Endothelial cell of umbilical vein (primary cell): ENCODE data around the gene STAT4. TPM values are rescaled to one million over a fixed set of nuclear protein-coding genes. Genes with fewer than 3 reads are reported as not detected.

Experiments used
- BruUV-seq: library from RNA; stranded (reverse); fragments of 400-500 nt; replicated peaks from 2 replicates; lab custom pipeline; 2021; lab: Mats Ljungman, UMichigan
- CTCF ChIA-PET: fragments of 300-600, 350-600 bp; sonication (Branson Sonifier 250); formaldehyde crosslinking; loops from one replicate; lab custom pipeline; 2021; ENCODE audit warnings: antibody characterized with exemption, inconsistent platforms; lab: Charles Lee
- POLR2A ChIA-PET: fragments of 300-600, 350-600 bp; sonication (Branson Sonifier 250); formaldehyde crosslinking; loops from one replicate; lab custom pipeline; 2021; ENCODE audit warnings: antibody characterized with exemption, inconsistent platforms; lab: Charles Lee
- DNase-seq: peaks from one replicate; pipeline ENCODE4 v3.0.0-alpha.2; 2011; ENCODE audit warnings: low read depth, low spot score
- FAIRE-seq: peaks from 2 replicates; lab custom pipeline; 2011; peaks lifted over from hg19 to GRCh38; lab: Jason Lieb, UNC
- H2AFZ ChIP-seq: 2 replicates; pipeline ENCODE4 v1.6.0; 2012; ENCODE audit warnings: low read depth, low read length, control low read depth, inconsistent platforms
- H3K27ac ChIP-seq: 2 replicates; pipeline ENCODE4 v1.5.1; 2011; ENCODE audit warnings: low read depth, mild to moderate bottlenecking, control low read depth, low read length, moderate library complexity; ENCODE audit not compliant: insufficient read depth
- H3K27me3 ChIP-seq, 2 experiments: 2 replicates each; pipeline versions ENCODE4 v1.6.0 to v1.6.1; 2011; ENCODE audit warnings: low read length in 2 of 2, mixed read lengths in 1 of 2; ENCODE audit not compliant: control insufficient read depth in 2 of 2, insufficient read depth in 2 of 2
- H3K36me3 ChIP-seq, 2 experiments: 2 replicates in 1 of 2; 3 replicates in 1 of 2; pipeline ENCODE4 v1.5.1; 2011; ENCODE audit warnings: low read length in 2 of 2, mild to moderate bottlenecking in 1 of 2, moderate library complexity in 1 of 2; ENCODE audit not compliant: control insufficient read depth in 2 of 2, insufficient read depth in 2 of 2; ENCODE audit errors: extremely low read depth in 1 of 2
- H3K4me1 ChIP-seq: 3 replicates; pipeline ENCODE4 v1.5.1; 2011; ENCODE audit warnings: mild to moderate bottlenecking, low read length; ENCODE audit not compliant: control insufficient read depth, insufficient read depth; ENCODE audit errors: extremely low read depth
- H3K4me2 ChIP-seq: 2 replicates; pipeline ENCODE4 v1.6.1; 2011; ENCODE audit warnings: low read length, control low read depth, mixed read lengths; ENCODE audit not compliant: insufficient read depth
- H3K4me3 ChIP-seq, 3 experiments: fragments of 200-600 bp in 1 of 3; sonication (generic), shearing (Covaris generic) in 1 of 3; replicated peaks in 1 of 3; 2 replicates each; pipeline ENCODE4 v1.5.1; 2011 to 2016; ENCODE audit warnings: control low read depth in 3 of 3, low read length in 3 of 3, mild to moderate bottlenecking in 2 of 3, inconsistent platforms in 1 of 3, low read depth in 1 of 3, moderate library complexity in 1 of 3; ENCODE audit not compliant: insufficient read depth in 1 of 3
- H3K79me2 ChIP-seq: 2 replicates; pipeline ENCODE4 v1.6.0; 2012; ENCODE audit warnings: low read length, inconsistent platforms; ENCODE audit not compliant: control insufficient read depth, insufficient read depth
- H3K9ac ChIP-seq: replicated peaks from 2 replicates; pipeline ENCODE3; 2011; ENCODE audit warnings: low read length, control low read depth; ENCODE audit not compliant: insufficient read depth; ENCODE audit errors: extremely low read depth
- H3K9me1 ChIP-seq: replicated peaks from 3 replicates; pipeline ENCODE4 v1.6.0; 2011; ENCODE audit warnings: mild to moderate bottlenecking, low read length; ENCODE audit not compliant: control insufficient read depth, insufficient read depth; ENCODE audit errors: extremely low read depth
- H3K9me3 ChIP-seq: replicated peaks from 2 replicates; pipeline ENCODE4 v1.5.1; 2012; ENCODE audit warnings: low read length, inconsistent platforms; ENCODE audit not compliant: control insufficient read depth, insufficient read depth
- H4K20me1 ChIP-seq: replicated peaks from 2 replicates; pipeline ENCODE3; 2011; ENCODE audit warnings: mild to moderate bottlenecking, low read length; ENCODE audit not compliant: control insufficient read depth, insufficient read depth; ENCODE audit errors: extremely low read depth
- CTCF ChIP-seq, 2 donors: IDR thresholded peaks; 1 replicate in 1 of 2; 2 replicates in 1 of 2; pipeline ENCODE4 v1.5.1; 2011; ENCODE audit warnings: low read length in 2 of 2, mild to moderate bottlenecking in 2 of 2, moderate library complexity in 2 of 2, control low read depth in 1 of 2, inconsistent platforms in 1 of 2, low read depth in 1 of 2; ENCODE audit not compliant: insufficient read depth in 1 of 2; ENCODE audit errors: extremely low read depth in 1 of 2
- EZH2 ChIP-seq: IDR thresholded peaks from 2 replicates; pipeline ENCODE4 v1.6.1; 2012; ENCODE audit warnings: borderline replicate concordance, low read depth, mild to moderate bottlenecking, moderate library complexity, low read length, inconsistent platforms; ENCODE audit not compliant: severe bottlenecking
- FOS ChIP-seq: IDR thresholded peaks from 2 replicates; pipeline ENCODE4 v1.6.1; 2011; ENCODE audit warnings: mild to moderate bottlenecking, low read length, moderate library complexity, borderline replicate concordance; ENCODE audit not compliant: insufficient read depth
- GATA2 ChIP-seq: IDR thresholded peaks from 2 replicates; pipeline ENCODE4 v1.7.0; 2011; ENCODE audit warnings: low read depth, mild to moderate bottlenecking, moderate library complexity, mixed read lengths, low read length; ENCODE audit not compliant: insufficient read length, insufficient read depth
- JUN ChIP-seq: IDR thresholded peaks from 2 replicates; pipeline ENCODE4 v1.6.1; 2011; ENCODE audit warnings: borderline replicate concordance, low read depth; ENCODE audit not compliant: insufficient read length, insufficient read depth
- MYC ChIP-seq: IDR thresholded peaks from one replicate; pipeline ENCODE4 v1.6.1; 2011; ENCODE audit warnings: mild to moderate bottlenecking, low read depth, low read length
- POLR2AphosphoS5 ChIP-seq: IDR thresholded peaks from 2 replicates; pipeline ENCODE4 v1.6.1; 2012; ENCODE audit warnings: low read depth, mild to moderate bottlenecking, control low read depth, low read length, moderate library complexity; ENCODE audit not compliant: insufficient read depth
- dilution Hi-C: fragments of 300-500 bp; cut with MboI; formaldehyde crosslinking; loops from one replicate; pipeline ENCODE4 v1.15.0; 2019; ENCODE audit warnings: low sequenced_read_pairs; ENCODE audit not compliant: extremely low pct_ligation_motif_present
- intact Hi-C: fragments of 100-400 bp; cut with micrococcal nuclease; formaldehyde crosslinking; loops from one replicate; pipeline ENCODE4 v1.10.0; 2022
- polyA plus RNA-seq, 4 experiments: library from polyadenylated mRNA; depleted of rRNA in 3 of 4; stranded (reverse) in 3 of 4; unstranded in 1 of 4; fragments of >200 nt; gene quantifications; 2 replicates each; pipeline versions ENCODE4 v1.2.1 to v1.2.3, GENCODE V29; 2011 to 2012; ENCODE audit warnings: missing spikeins in 1 of 4
- total RNA-seq: library from RNA; stranded (reverse); gene quantifications from 2 replicates; pipeline ENCODE4 v1.2.3, GENCODE V29; 2021

STAT4 gene
- total and polyA plus RNA-seq, 2 donors (not counting 3 experiments of a cell fraction or from before 2014, with no cell fraction given): 0.46 to 1.2 TPM

DNA sequence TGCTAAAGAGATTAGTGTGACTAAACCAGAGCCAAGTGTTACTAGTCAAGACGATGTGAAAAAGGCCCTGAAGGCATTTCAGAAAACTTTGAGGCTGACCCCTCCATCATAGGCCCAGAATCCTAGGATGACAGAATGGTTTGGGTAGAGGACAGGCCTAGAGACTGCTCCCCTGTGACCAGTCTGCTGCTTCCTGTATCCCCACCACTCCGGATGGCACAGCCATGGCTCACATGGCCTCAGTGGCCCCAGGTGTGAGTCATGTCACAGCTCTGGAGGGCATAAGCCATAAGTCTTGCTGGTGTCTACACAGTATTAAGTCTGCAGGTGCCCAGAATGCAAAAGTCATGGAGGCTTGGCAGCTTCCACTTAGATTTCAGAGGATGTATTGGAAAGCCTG, 124.4 kb downstream of the STAT4 start:
- Histone ChIP-seq H3K27ac (no peak overlapping the region), H3K79me2 (no peaks in the 10 kb centered on the region), H3K4me2 (no peak overlapping the region), H3K4me3 (no peak overlapping the region), H3K4me1 (peaks cover 27% of the 10 kb centered on the region), H3K9ac (no peak overlapping the region), H4K20me1 (no peaks in the 10 kb centered on the region), H3K9me3 (no peaks in the 10 kb centered on the region), H3K9me1 (no peaks in the 10 kb centered on the region), H3K36me3 (no peaks in the 10 kb centered on the region), H3K27me3 (no peaks in the 10 kb centered on the region), H2AFZ (no peak overlapping the region)
- no peak for DNase-seq
- intact Hi-C loops: no loop called here
- BruUV-seq: no TSS peak
- CTCF ChIA-PET: interaction anchor here (1.1 kb wide), 1 partner anchor 14 kb away, joined by 3 read pairs; no protein-coding TSS in a partner anchor
- TF ChIP-seq POLR2AphosphoS5 (no peak), EZH2 (no peak), JUN (no peak), CTCF (IDR thresholded peaks at IDR 0.05; ENCODE audit: extremely low read depth in 1 of 2, insufficient read depth in 1 of 2, low read depth in 1 of 2, low read length in 2 of 2) (no peak), GATA2 (no peak), MYC (no peak), FOS (no peak)
- no peak for FAIRE-seq
- dilution Hi-C loops: no loop called here
- POLR2A ChIA-PET: no interaction called here
